HG03135 (cell line): ENCODE measurements around the gene SMG6.

Experiments used
- ATAC-seq: cut with Tn5 transposase; IDR thresholded peaks from one replicate; pipeline ENCODE4 v1.9.1; 2021; ENCODE audit warnings: mild to moderate bottlenecking, moderate library complexity; ENCODE audit not compliant: unreplicated experiment

Gene SMG6

GRCh38 chr17:2084036-2084765 is 219.4 kb downstream of the SMG6 start:
- ATAC-seq: no peak

- no peak for ATAC-seq
These were observed 220.0 kb downstream of the SMG6 start for GRCh38 chr17:2083613-2084035.

DNA sequence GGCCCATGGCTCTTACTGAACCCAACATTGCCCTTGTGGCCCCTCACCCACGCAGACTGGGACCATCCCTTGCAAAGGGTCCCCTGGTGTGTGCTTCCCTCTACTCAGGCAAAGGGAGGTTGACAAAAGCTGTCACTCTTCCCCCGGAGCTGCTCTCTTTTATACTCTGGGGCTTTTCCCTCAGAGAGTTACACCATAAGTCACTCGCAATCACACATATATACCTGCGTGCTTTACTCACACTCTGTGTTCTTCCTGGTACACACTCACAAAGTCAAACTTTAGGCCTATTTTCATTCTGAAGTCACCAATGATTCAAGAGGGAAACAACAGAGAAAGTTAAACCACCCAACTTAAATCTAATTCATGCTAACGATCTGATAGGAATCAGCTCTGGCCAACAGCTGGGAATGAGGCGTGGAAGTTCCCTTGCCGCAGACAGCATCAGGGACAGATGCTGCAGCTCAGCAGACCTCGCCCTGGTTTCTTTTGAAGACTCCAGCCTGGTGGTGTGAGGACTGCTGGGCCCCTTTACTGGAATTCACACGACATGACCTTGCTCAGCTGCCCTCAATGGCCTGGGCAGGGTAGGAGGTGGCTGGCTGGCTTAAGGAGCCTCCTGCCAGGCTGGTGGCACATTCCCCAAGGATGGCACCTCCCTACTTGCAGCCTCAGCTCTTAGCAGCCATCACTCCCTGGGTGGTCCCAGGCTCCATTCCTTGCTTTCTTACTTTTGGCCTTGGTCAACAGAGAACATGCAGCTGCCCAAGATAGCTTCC is 221.4 kb downstream of the SMG6 start:
- ATAC-seq: no peak

DNA sequence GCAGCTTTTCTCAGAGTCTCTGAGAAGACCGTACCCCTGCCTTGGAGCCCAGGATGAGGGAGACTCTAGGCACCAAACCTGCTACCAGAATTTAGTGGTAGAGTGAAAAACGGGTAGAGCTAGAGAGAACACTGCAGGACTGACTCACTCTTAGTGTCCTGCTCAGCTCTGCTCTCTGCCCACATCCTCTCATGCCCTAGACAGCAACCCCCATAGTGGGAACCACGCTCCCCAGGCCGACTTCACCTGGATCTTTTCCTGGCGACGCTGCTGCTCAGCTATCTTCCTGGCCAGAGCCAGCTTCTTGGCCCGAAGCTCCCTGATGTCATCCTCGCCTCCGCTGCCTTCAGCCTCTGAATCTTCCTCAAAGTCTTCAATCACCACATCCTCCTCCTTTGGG is 222.0 kb downstream of the SMG6 start:
- ATAC-seq: no peak

- no peak for ATAC-seq
These were observed 226.5 kb downstream of the SMG6 start for GRCh38 chr17:2077040-2077439.

- ATAC-seq: no peak
These were observed 227.2 kb downstream of the SMG6 start for GRCh38 chr17:2076087-2076984.

- no peak for ATAC-seq
These were observed 228.1 kb downstream of the SMG6 start for GRCh38 chr17:2075336-2076086.

- no peak for ATAC-seq
These were observed 228.7 kb downstream of the SMG6 start for GRCh38 chr17:2074919-2075318.

DNA sequence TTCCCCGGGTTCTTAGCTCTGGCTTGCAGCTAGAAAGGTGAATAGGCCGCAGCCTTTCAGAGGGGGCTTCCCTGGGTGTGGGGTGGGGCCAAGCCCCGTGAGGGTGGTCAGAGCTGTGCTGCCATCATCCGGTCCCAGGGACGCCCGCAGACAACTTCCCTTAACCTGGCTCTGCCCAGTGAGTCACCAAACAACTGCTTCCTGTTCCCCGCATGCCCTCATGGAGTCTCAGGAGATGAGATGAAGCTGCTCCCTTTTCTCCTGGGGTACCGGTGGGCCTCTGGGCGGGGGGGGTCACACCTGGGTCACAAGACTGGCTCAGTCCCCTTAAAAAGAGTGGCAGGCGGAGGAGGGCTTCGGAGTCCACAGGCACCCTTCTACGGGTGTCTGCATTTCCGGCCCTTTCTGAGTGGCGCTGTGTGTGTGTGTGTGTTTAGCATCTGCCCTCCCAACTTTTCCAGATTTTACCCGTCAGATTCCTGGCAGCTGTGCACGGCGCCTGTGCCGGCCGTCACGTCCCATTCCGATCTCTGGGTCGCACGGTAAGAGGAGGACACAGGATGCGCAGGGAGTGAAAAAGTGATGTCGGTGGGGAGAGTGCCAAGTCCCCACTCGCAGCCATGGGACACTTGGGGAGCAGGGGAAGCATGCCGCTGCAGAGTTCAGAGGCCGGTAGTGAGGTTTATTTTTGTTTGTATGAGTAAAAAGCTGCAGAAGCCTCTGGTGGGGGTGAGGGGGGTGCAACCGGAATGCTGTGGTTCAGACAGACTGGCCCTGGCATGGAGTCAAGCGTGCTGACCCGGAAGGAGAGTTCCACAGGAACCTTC is 231.9 kb downstream of the SMG6 start:
- ATAC-seq: no peak

- no peak for ATAC-seq
These were observed 232.6 kb downstream of the SMG6 start for GRCh38 chr17:2071024-2071385.

- ATAC-seq: peak; percentile 75
These were observed 233.2 kb downstream of the SMG6 start for GRCh38 chr17:2070241-2071023.

DNA sequence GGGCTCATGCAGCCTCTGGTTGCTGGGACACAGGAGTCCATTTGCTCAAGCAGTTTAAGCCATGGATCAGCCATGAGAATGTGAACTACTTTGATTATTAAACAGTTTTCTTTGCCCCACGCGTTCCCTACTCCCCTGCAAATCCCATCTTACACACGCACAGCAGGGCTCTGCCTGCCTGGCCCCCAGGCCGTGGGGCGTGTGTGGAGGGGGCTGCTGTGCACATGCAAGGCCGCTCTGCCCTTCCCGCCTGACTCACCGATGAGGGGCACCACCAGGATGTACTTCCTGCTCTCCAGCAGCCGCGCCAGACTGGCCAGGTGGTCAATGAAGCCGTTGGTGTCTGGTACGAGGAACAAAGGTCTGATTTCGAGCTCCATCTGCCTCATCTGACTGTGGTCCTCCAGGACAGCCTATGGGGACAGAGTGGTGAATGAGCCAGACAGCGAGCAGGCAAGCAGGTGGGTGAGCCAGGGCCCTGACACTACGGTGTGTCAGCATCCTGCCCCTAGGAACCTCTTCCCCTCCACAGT is 235.0 kb downstream of the SMG6 start:
- no peak for ATAC-seq

- ATAC-seq: no peak
These were observed 235.5 kb downstream of the SMG6 start for GRCh38 chr17:2068031-2068518.

DNA sequence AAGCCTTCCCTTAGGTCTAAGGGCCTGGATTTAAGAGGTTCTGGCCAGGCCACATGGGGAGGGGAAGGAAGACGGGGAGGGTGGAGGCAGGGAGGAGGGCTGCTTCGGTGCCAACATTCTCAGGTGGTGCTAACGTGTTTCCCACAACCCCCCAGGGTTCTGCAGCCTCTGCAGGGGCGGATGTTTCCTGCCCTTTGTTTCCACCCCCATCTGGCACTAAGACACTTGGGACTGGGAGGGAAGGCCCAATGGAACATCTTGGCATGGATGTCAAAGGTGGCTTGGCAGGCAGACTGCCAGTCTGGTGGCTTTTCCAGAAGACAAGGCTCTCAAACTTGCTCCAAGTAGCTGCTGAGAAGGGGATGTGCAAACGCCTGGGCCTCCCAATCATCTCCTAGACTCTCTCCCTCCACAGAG is 236.0 kb downstream of the SMG6 start:
- no peak for ATAC-seq

- no peak for ATAC-seq
These were observed 236.5 kb downstream of the SMG6 start for GRCh38 chr17:2067048-2067561.

GRCh38 chr17:2065949-2066400 is 237.6 kb downstream of the SMG6 start:
- ATAC-seq: no peak

DNA sequence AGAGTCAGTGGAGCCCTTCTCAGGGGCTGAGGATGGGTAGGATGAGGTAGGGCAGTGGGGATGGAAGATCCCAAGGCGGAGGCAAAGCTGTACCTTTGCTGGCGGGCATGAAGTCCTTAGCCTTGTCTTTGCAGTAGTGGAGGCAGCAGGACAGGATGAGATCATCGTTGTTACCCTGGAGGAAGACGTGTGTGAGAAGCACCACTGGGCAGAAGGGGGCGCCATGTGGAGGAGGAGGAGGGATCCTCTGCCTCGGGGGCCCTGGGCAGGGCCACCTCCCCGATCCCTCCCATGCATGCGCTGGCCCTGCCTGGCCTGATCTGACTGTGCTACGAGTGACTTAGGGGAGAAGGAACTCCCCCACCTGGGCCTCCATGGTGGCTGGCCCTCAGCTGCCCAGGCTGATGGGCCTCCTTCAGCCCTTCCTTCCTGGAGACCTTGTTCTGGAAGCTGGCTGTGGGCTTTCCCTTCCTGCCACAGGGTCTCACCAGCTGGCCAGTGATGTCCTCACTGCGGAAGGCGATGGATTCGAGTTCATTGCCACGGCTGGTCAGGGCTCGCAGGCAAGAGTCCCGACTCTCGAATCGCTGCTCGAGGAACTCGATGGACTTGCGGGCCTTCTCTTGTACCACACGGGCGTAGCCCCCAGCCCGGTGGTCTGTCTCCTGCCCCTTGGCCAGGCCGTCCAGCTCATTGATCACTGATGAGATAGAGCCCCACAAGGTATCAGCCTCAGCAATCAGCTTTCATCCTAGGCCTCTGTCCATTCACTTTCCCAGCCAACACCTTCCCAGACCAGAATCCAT is 238.4 kb downstream of the SMG6 start:
- ATAC-seq: no peak
